Medulla oblongata (tissue), 1 donor: ENCODE measurements around the gene CTSF.
"Not testable (repeated sequence)": the region's sequence is repeated elsewhere in the genome, so short reads cannot be mapped to it uniquely, and the experiment has no call there.

Source experiments
- DNase-seq: peaks from one replicate; pipeline ENCODE4 v3.0.0-alpha.2; 2015; ENCODE audit errors: extremely low spot score

Gene CTSF

GRCh38 chr11:66568124-66568916 lies at the start of gene CTSF:
Gene CTSF (minus strand): TSS chr11:66568606. CDS start chr11:66568486, 120 bp downstream.
- DNase-seq, result peak; percentile 92

- DNase-seq, result no peak
These were observed 48.9 kb upstream of the CTSF start for GRCh38 chr11:66617155-66617834.

GRCh38 chr11:66616379-66617154 lies 48.2 kb upstream of the CTSF start, which contains the start of gene RBM14:
Gene RBM14 (plus strand): TSS chr11:66616630. CDS start chr11:66616721, 91 bp downstream.
- peak; percentile 100 for DNase-seq

- DNase-seq, result no peak
These were observed 45.7 kb upstream of the CTSF start for GRCh38 chr11:66614073-66614472.

DNA sequence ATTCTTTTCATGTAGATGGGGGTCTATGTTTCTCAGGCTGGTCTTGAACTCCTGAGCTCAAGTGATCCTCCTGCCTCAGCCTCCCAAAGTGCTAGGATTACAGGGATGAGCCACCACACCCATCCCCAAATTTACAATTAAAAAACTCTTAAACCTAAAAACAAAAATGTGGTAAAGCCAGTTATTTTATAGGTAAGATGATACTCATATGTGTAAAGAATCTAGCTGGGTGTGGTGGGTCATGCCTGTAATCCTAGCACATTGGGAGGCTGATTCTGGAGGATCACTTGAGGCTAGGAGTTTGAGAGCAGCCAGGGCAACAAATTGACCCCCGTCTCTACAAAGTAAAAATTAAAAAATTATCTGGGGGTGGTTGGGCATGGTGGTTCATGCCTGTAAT lies 44.1 kb upstream of the CTSF start:
- DNase-seq, result no peak

DNA sequence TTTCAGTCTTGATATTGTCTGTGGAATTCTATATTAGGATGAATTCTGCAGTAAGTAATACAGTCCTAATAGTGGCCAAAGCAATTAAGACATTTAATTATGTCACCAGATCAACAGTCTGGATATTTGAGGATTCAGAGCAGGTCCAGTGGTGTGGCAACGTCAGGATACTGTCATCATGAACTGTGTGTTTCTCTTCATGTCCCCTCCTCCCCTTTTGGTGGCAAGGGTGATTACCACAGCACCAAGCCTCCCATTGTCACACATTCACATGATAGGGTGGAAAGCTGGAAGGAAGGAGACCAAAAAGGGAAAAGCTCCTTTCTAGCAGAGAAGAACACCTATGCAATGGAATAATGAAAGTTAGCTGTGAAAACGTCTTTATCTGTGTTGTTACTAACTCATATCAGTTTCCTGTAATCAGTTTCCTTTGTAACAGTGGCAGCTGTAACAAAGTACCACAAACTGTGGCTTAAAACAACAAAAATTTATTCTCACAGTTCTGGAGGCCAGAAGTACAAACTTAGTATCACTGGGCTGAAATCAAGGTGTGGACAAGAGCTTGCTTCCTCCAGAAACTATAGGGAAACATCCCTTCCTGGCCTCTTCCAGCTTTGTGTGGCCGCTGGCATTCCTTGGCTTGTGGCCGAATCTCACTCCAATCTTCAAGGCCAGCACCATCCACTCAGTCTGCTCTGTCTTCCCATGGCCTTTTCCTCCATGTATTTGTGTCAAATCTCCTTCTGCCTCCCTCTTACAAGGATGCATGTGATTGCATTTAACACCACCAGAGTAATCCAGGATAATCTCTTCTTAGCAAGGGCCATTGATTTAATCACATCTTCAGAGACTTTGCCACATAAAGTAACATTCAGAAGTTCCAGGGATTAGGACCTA lies 41.6 kb upstream of the CTSF start:
- DNase-seq, result no peak

DNA sequence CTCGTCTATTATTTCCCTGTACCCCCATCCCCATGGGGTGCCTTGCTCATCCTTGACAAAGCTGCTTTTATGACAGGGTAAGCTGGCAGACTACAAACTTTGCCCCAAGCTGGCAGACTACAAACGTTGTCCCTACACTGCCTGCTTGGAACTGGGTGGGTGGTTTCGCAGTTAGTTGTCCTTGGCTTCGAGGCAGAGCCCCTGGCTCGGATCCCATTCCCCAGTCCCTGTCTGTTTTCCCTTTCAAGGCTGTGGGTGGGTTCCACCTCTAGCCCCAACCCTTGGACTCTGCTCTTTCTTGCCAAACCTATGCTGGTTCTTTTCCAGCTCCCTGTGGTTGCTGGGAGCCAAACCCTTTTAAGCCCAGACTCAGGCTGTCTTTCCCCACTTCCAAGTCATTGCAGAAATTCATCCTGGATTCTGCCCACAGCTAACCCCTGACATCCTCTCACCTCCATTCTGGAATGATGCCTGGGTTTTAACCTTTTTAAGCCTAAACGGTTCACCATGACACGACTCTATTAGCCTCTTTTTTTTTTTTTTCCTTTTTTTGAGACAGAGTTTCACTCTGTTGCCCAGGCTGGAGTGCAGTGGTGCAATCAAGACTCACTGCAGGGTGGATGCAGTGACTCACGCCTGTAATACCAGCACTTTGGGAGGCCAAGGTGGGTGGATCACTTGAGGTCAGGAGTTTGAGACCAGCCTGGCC lies 38.9 kb upstream of the CTSF start:
- peak; percentile 87 for DNase-seq

DNA sequence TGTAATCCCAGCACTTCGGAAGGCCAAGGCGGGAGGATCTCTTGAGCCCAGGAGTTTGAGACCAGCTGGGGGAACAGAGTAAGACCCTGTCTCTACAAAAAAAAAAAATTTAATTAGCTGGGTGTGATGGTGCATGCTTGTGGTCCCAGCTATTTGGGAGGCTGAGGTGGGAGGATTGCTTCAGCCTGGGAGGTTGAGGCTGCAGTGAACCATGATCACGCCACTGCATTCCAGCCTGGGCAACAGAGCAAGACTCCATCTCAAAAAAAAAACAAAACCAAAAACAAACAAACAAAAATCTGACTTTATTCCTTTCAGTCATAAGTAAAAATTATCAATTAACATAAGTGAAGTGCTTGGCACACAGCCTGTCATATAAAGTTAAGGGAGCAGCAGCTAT lies 38.2 kb upstream of the CTSF start:
- not testable (repeated sequence) for DNase-seq

DNA sequence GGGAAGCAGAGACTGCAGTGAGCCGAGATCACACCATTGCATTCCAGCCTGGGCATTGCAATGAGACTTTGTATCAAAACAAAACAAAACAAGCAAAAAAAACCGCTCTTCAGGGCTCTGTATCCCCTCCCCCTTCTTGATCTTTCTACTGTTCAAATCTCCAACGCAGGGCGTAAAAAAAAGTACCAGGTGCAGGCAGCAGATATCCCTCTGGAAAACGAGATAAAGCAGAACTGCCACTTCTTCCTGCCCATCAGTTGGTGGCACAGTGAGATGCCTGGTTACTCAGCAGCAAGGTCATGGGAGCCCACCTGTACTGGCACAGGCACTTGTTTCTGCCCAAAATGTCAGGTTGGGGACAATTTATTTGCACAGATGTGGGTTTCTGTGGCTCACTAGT lies 35.7 kb upstream of the CTSF start:
- DNase-seq, result no peak

GRCh38 chr11:66603072-66603471 lies 34.7 kb upstream of the CTSF start:
- DNase-seq, result no peak

GRCh38 chr11:66600631-66601233 lies 32.3 kb upstream of the CTSF start:
- no peak for DNase-seq

DNA sequence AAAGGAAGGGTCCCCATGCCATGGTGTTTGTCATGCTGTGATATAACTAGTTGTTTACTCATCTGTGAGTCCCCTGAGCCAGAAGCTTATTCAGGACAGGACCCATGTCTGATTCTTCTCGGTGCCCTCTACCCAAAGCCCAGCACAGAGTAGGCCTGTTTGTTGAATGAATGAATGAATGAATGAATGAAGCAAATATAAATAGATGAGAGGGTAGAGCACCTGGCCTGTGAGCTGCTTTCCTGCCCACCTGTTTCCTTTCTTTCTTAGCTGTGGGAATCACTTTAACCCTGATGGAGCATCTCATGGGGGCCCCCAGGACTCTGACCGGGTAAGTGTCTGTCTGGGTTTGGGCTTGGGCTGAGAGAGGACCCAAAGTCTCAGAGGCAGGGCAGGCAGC lies 31.8 kb upstream of the CTSF start:
- DNase-seq, result no peak

DNA sequence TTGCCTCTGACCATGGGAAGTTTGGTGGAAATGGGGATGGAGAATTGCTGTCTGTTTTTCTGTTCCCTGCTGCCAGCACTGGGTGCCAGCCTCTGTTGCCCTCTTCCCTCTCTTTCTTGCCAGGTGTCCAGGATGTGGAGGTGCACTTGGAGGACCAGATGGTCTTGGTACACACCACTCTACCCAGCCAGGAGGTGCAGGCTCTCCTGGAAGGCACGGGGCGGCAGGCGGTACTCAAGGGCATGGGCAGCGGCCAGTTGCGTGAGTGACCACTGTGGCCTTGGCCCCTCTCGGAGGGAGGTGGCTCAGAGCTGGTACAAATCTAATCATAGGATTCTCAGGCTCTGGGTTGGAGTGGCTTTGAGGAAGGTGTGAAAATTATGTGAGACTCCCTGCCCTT lies 30.6 kb upstream of the CTSF start:
- DNase-seq, result no peak

- DNase-seq, result peak; percentile 65
These were observed 27.0 kb upstream of the CTSF start for GRCh38 chr11:66595245-66595904.

GRCh38 chr11:66593650-66594049 lies 25.2 kb upstream of the CTSF start:
- no peak for DNase-seq

GRCh38 chr11:66593303-66593635 lies 24.9 kb upstream of the CTSF start:
- DNase-seq, result no peak

DNA sequence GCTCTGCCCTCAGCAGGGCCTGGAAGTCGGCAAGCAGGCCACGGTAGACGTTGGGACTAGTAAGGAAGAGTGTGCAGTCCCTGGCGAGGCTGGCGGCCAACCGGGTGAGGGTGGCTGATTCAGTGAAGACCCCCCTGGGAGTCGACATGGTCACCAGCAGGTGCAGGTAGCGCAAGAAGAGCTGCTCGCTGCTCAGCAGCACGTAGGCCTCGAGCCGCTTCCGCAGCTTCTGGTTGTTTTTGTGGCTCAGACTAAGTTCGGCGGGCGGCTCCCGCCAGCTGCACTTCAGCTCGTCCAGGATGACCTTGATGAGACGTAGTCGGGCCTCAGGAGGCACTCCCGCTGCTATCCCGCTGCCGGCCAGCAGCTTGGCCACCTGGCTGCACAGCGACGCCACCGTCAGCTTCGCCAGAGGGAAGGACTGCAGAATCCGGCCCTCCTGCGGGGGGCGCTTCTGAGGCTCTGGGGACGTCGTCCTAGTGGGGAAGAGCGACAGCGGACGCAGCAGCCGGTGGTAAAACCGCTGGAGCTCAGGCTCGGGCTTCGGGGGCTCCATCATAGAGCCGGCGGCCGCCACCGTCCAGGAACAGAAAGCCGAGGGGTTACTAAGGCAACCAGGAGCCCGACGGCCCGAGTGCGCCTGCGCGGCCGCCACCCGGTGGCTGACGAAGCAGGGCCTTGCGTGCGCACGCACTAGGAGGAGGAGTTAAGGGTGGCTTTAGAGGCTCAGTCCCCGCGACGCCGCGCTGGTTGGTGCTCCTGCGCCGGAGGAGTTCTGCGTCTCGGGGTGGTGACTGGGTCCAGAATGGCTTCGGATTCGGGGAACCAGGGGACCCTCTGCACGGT lies 24.3 kb upstream of the CTSF start, which contains the start of the genes CCDC87 and CCS:
CCDC87 (minus strand) TSS at position 607 of the 846 bp plus-strand sequence; CDS start at position 559, 48 bp downstream.
CCS (plus strand) TSS at position 729 of the 846 bp plus-strand sequence; CDS start at position 806, 77 bp downstream.
- peak; percentile 97 for DNase-seq

- no peak for DNase-seq
These were observed 22.8 kb upstream of the CTSF start for GRCh38 chr11:66591175-66591574.
